ENCODE results near the gene DGKG. TPM values are rescaled to one million over a fixed set of nuclear protein-coding genes. Genes with fewer than 3 reads are reported as not detected.

DGKG gene
- total RNA-seq, 1 donor from 2014 or later = 3.9 TPM

GRCh38 chr3:186182850-186183249, 179.2 kb downstream of the DGKG start:
- H3K36me3 Mint-ChIP-seq (ENCODE audit: low read depth) = no peaks in the 10 kb centered on the region
- H3K4me3 Mint-ChIP-seq = no peak overlapping the region
- ChIA-PET CTCF (no interaction called here), POLR2A (no interaction called here)
- ATAC-seq (ENCODE audit: low read depth) (no peak), DNase-seq (no peak)
- peak overlapping the region; percentile 55 for H3K27ac Mint-ChIP-seq
- intact Hi-C loops (cut with micrococcal nuclease) = no loop called here
- no peaks in the 10 kb centered on the region for H3K27me3 Mint-ChIP-seq
- no peaks in the 10 kb centered on the region for H3K9me3 Mint-ChIP-seq
- H3K4me1 Mint-ChIP-seq = peaks cover 16% of the 10 kb centered on the region
- no peak for TF ChIP-seq CTCF (IDR thresholded peaks at IDR 0.05)

- intact Hi-C loops (cut with micrococcal nuclease) = no loop called here
- no peaks in the 10 kb centered on the region for H3K36me3 Mint-ChIP-seq (ENCODE audit: low read depth)
- TF ChIP-seq CTCF (IDR thresholded peaks at IDR 0.05) = no peak
- H3K4me3 Mint-ChIP-seq = no peak overlapping the region
- POLR2A ChIA-PET = no interaction called here
- DNase-seq = no peak
- no peaks in the 10 kb centered on the region for H3K27me3 Mint-ChIP-seq
- CTCF ChIA-PET = interaction anchor here (1.0 kb wide), 1 partner anchor 238 kb away, joined by 3 read pairs; no protein-coding TSS in a partner anchor
- no peak overlapping the region for H3K27ac Mint-ChIP-seq
- H3K4me1 Mint-ChIP-seq = peaks cover 16% of the 10 kb centered on the region
- no peaks in the 10 kb centered on the region for H3K9me3 Mint-ChIP-seq
- no peak for ATAC-seq (ENCODE audit: low read depth)
Observed at GRCh38 chr3:186181901-186182300, 180.1 kb downstream of the DGKG start.

- ChIA-PET POLR2A (no interaction called here), CTCF (no interaction called here)
- DNase-seq = no peak
- H3K4me3 Mint-ChIP-seq = no peak overlapping the region
- H3K9me3 Mint-ChIP-seq = no peaks in the 10 kb centered on the region
- intact Hi-C loops (cut with micrococcal nuclease) = no loop called here
- H3K27me3 Mint-ChIP-seq = no peaks in the 10 kb centered on the region
- H3K27ac Mint-ChIP-seq = no peak overlapping the region
- TF ChIP-seq CTCF (IDR thresholded peaks at IDR 0.05) = no peak
- H3K36me3 Mint-ChIP-seq (ENCODE audit: low read depth) = no peaks in the 10 kb centered on the region
- no peak for ATAC-seq (ENCODE audit: low read depth)
- H3K4me1 Mint-ChIP-seq = peaks cover 13% of the 10 kb centered on the region
Observed at GRCh38 chr3:186180891-186181481, 181.0 kb downstream of the DGKG start.

- ATAC-seq (ENCODE audit: low read depth) (no peak), DNase-seq (no peak)
- Mint-ChIP-seq H3K9me3 (no peaks in the 10 kb centered on the region), H3K4me3 (no peak overlapping the region), H3K4me1 (peaks cover 7% of the 10 kb centered on the region), H3K27me3 (no peaks in the 10 kb centered on the region), H3K27ac (no peak overlapping the region), H3K36me3 (ENCODE audit: low read depth) (no peaks in the 10 kb centered on the region)
- TF ChIP-seq CTCF (IDR thresholded peaks at IDR 0.05) = no peak
- CTCF ChIA-PET = no interaction called here
- intact Hi-C loops (cut with micrococcal nuclease) = no loop called here
- POLR2A ChIA-PET = no interaction called here
Observed at GRCh38 chr3:186180151-186180550, 181.9 kb downstream of the DGKG start.

GRCh38 chr3:186178412-186178811, 183.6 kb downstream of the DGKG start:
- DNase-seq = no peak
- no peaks in the 10 kb centered on the region for H3K27me3 Mint-ChIP-seq
- ChIA-PET CTCF (no interaction called here), POLR2A (no interaction called here)
- no peak overlapping the region for H3K4me3 Mint-ChIP-seq
- no peaks in the 10 kb centered on the region for H3K4me1 Mint-ChIP-seq
- intact Hi-C loops (cut with micrococcal nuclease) = no loop called here
- no peak for ATAC-seq (ENCODE audit: low read depth)
- no peaks in the 10 kb centered on the region for H3K36me3 Mint-ChIP-seq (ENCODE audit: low read depth)
- no peak overlapping the region for H3K27ac Mint-ChIP-seq
- H3K9me3 Mint-ChIP-seq = no peaks in the 10 kb centered on the region
- no peak for TF ChIP-seq CTCF (IDR thresholded peaks at IDR 0.05)

All from activated B cell treated with CpG ODN at 0.5 μM for 24 hours (primary cell).